Neural progenitor cell (in vitro differentiated cells): Measurements from ENCODE around the gene THEM5.

ENCODE experiments used
- EZH2 ChIP-seq: fragments of 200-600 bp; sonication (generic); IDR thresholded peaks from 2 replicates; pipeline ENCODE4 v1.6.1; 2017; ENCODE audit warnings: antibody characterized with exemption, mild to moderate bottlenecking, moderate library complexity
- EZH2phosphoT487 ChIP-seq: fragments of 200-600 bp; sonication (generic); IDR thresholded peaks from 2 replicates; pipeline ENCODE4 v1.6.1; 2017; ENCODE audit warnings: antibody characterized with exemption
- TF ChIP-seq, protein P1 (sequence below): fragments of 200-600 bp; sonication (generic); IDR thresholded peaks from 2 replicates; pipeline ENCODE4 v1.5.1; 2017; ENCODE audit warnings: antibody characterized with exemption, mild to moderate bottlenecking

DNA sequence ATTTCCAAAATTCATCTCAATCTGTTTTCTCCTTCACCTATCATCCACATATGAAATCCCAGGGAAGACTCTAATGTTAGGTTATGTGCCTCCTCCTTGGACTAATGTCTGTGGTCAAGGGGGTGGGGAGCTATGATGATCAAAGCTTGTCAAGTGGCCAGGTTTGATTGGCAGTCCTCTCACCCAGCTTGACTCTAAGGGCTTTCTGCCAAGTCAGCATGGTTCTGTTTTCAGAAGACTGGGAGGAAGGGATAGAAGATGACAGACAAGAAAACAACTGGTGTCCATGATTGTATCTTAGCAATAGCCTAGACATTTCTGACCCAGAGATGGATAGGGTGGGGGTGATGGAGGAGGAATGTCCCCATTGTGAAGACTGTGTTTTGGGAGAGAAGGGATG lies 9.1 kb upstream of the THEM5 start:
- TF ChIP-seq, protein P1, sequence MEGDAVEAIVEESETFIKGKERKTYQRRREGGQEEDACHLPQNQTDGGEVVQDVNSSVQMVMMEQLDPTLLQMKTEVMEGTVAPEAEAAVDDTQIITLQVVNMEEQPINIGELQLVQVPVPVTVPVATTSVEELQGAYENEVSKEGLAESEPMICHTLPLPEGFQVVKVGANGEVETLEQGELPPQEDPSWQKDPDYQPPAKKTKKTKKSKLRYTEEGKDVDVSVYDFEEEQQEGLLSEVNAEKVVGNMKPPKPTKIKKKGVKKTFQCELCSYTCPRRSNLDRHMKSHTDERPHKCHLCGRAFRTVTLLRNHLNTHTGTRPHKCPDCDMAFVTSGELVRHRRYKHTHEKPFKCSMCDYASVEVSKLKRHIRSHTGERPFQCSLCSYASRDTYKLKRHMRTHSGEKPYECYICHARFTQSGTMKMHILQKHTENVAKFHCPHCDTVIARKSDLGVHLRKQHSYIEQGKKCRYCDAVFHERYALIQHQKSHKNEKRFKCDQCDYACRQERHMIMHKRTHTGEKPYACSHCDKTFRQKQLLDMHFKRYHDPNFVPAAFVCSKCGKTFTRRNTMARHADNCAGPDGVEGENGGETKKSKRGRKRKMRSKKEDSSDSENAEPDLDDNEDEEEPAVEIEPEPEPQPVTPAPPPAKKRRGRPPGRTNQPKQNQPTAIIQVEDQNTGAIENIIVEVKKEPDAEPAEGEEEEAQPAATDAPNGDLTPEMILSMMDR = no peak
- no peak for TF ChIP-seq EZH2
- TF ChIP-seq EZH2phosphoT487 = no peak
